Right renal pelvis (tissue), 4 donors: ENCODE results near the gene THRB. TPM values are rescaled to one million over a fixed set of nuclear protein-coding genes. Genes with fewer than 3 reads are reported as not detected.

Experiments used
- DNase-seq, 4 donors: peaks; one replicate each; pipeline ENCODE4 v3.0.0-alpha.2; 2013; ENCODE audit warnings: low read depth in 4 of 4, low spot score in 3 of 4, missing footprints in 1 of 4
- polyA plus RNA-seq, 4 donors: library from polyadenylated mRNA; unstranded; fragments of 120-200 nt; gene quantifications; one replicate each; pipeline ENCODE4 v1.2.1, GENCODE V29; 2013; ENCODE audit not compliant: insufficient read length in 4 of 4

The THRB gene
- polyA plus RNA-seq, 4 donors = 23.2 to 31.3 (median 27.0) TPM

DNA sequence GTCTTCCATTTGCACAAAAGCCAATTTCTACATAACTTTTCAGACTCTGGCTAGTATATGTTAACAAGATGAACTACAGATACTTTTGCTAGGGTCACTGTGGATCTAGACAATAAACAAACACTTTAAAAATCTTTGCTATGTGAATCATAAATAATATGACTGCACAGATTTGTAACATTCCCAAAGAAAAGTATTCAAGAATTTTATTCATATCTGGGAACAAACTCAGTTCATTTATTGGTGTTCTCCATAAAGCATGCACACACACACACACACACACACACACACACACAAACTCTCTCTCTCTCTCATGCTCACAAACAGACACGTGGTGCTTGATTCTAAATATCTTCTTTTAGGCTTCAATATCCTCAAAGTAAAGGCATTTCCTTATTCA is 18.8 kb upstream of the THRB start:
- no peak for DNase-seq

DNA sequence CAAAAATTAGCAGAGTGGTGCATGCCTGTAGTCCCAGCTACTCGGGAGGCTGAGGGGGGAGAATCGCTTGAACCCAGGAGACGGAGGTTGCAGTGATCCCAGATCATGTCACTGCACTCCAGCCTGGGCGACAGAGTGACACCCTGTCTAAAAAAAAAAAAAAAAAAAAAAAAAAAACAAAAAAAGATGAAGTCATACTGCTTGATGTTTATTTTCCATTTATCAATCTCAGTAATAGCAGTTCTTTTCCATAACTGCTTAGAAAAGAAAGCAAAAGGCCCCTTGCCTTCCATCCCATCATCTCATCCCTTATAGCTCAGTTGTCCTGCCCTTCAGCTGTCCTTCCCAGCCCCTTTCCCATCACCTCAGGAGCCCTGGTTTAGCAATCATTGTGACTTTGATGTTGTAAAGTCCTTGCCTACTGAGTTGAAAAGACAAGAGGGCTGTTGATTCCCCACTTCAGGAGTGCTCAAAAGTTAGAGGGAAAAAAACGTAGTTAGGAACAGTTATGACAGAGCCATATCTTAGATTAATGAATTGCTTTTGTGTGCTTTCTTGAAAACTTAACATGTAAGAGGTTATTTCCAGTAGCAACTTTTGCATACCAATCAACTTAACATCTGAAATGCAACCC is 18.0 kb upstream of the THRB start:
- DNase-seq = no peak

DNA sequence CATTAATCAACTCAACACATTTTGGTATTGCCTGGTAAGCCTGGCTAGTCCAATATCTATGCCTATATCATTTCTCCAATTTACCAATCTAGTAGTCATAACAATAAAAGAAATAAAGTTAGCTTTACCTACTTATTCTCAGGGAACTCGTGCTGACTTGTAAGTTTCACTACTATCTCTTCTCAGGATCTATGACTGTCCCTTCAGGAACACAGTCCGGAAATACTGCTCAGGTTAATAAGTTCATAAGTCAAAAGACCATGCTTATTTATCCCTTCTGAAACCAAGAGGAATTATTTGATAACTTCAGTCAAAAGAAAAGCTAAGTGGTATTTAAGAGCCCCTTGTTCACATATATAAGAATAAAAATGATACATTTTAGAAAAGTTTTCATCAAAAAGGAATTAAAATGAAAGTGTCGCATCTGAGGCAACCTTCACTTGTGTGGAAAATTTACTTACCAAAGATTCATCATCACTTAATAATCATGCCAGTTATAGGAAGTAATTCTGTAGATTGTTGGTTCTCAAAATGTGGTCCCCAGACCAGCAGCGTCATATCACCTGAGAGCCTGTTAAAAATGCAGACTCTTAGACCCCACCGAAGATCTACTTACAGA is 15.5 kb upstream of the THRB start:
- DNase-seq = no peak

DNA sequence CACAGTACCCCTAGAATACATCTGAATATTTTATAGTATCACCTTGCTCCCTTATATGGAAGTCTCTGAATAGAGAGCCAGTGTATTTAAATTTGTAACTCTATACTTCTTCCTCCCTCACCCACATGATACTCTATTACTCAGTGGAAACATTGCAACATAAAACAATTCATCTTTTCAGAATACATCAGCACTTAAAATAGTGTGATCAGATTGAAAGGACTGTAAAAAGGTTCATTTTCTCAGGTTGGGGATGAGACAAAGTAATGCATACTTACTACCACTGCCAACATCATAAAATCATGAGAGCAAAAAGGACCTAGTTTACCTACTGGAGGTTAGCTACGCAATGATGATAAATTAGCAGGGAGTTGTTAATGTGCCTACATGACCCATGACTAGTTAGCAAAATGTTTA is 13.8 kb upstream of the THRB start:
- no peak for DNase-seq

DNA sequence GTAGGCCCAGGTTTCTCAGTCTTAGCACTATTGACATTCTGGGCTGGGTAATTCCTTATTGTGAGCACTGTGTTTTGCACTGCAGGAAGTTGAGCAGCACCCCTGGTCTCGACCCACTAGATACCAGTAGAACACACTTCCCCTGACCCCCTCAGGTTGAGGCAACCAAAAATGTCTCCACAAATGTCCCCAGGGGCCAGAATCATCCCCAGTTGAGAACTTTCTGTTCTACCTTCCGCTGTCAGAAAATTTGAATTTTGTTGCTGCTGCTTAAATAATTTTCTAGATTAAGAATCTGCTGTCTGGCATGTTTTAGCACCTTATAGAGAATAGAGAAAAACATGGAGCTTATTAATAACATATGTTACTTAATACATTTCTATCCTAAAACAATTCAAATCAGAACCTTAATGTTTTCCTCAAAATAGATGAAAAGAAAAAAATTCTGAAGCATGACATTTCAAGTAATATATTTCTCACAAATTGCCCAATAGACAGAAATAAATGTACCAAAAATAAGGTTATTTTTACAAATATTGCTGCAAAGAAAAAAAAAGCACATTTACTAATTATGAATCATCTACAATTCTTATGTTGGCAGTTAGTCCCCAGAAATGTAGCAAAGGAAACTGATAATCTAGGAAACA is 13.2 kb upstream of the THRB start:
- no peak for DNase-seq

DNA sequence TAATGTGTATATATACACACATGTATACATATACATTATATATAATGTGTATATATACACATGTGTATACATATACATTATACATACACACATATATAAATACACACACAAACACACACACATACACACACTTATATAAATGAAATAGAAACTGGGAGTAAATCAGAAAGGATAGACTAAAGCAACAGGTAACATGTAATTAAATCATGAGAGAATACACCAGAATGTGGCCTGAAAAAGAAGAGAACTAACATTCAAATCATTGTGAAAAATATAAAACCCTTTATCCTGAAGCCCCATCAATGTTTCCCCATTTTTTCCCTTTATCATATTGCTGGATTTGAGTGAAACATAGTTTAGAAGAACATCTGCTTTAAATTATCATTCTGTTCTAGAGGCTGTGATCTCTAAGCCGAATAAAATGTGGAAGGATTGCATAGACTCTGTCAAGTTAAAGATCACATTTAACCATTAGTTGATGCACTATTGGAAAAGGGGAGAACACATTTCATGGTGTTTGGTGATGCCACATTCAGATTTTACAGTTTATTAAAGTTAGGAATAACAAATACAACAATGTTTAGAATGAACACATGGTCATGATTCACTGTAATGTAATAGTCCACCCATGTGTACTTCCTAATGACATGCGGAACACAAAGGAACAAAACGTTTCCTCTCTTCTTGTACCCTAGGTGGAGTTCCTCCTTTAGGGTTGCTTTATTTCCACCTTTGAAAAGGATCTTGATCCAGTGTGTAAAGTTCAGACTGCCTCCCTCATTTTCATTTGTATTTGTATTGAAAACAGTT is 12.5 kb upstream of the THRB start:
- no peak for DNase-seq

DNA sequence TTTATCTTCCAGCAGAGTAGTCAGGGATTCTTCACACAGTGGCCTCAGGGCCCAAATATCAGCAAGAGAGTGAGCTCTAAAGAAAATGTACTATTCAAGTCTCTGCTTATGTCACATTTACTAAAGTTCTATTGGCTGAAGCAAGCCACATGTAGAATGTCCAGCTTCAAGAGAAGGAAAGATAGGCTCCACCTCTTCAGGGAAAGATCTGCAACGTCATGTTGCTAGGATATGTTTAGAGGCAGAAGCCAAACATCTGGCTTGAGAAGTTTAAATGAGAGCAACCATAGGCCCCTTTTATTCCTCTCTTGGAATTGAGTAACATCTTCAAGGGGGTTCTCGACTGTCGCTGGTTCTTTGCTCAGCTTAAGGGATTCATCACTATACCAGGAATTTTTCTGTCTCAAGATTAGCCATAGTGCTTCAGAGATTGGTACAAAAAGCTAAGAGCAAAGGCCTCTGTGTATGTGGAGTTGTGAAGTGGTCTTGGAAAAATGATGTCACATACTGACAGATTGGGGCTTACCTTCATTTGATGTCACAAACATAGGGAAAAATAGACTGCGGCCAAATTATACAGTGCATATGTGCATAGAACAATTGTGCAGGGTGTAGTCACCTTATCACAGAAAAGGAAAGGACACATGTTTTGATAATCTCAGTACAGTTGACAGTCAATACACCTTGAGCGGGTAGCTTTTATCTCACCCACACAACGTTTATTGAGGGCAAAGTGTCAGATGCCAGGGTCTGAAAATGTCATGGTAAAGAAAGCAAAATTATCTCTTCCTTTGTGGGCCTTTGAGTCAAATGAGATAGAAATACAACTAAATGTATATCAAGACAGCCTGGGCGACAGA is 11.3 kb upstream of the THRB start:
- DNase-seq = no peak

DNA sequence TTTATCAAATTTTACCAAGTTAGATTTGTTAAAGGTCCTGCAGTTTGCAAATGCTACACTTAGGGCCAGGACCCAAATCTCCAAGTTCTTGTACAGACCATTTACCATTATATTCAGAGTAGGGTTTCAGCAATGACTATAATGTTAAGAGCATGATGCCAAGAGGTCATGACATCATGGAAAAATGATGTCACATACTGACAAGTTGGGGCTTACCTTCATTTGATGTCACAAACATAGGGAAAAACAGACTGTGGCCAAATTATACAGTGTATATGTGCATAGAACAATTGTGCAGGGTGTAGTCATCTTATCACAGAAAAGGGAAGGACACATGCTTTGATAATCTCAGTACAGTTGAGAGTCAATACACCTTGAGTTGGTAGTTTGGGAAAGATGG is 10.1 kb upstream of the THRB start:
- DNase-seq = no peak

DNA sequence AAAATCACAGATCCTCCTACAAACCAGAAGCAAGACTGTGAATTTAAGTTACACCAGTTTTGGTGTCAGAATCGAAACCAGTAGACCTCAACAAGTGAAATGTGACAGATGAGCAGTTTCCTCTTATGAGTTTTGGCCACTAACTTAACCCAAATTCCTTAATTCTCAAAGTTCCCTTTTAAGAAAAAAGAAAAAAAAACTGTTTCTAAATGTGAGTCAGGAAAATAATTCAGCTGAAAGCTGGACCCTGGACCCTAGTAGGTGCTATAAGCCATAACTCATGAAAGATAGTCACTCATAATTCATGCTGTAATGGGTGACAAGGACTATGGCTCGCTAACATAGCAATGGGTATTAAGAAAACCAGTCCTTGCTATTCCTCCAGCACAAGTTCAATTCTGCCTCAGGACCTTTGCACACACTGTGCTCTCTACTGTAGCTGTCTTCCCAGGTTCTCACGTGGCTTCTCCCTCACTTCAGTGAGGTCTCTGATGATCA is 9.0 kb upstream of the THRB start:
- DNase-seq = no peak

DNA sequence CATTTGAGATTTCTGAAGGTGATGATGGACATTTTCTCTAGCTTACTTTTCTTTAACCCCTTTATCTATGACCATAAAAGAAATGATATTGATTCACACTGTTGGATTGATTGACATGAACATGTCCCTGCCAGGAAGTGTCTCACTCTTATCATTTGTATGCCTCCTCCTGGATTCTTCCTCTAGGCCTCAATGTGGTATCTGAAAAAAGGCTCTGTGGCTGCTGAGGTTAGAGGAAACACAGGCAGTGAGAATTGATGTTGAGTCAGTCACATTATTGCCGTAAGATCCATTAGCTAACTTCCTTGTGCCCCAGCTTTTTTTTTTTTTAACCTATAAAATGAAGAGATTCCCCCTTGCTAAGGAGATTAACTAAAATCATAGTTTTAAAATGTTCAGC is 8.0 kb upstream of the THRB start:
- DNase-seq = no peak

DNA sequence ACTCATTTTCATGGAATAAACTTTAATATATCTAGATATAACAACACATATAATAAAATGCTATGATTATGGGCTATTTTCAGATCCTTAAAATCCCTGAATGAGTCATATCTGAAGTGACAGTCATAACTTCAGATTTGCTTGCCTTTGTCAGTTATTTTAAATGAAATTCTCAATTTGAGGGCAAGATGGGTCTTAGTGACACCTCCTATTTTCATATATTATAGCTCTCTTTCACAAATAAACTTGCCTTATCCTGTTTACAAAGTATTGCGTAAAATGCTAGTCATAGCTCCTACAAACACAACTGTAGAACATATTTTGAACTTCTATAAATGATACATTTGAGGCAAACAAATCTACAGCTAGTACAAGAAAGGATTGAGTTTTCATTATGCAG is 6.2 kb upstream of the THRB start:
- no peak for DNase-seq

DNA sequence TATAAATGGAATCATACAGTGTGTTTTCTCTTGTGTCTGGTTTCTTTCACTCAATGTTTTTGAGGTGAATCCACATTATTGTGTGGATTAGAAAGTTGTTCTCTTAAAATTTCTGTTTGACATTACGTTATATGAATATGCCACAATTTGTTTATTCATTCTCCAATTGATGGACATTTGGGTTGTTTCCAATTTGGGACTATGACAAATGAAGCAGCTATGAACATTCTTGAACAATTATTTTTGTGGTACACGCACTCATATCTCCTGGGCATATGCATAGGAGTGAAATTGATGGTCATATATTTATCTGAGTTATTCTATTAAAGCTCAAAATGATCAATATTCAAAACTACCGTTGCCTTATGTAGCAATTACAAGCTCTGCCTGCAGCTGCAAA is 5.3 kb upstream of the THRB start:
- no peak for DNase-seq

DNA sequence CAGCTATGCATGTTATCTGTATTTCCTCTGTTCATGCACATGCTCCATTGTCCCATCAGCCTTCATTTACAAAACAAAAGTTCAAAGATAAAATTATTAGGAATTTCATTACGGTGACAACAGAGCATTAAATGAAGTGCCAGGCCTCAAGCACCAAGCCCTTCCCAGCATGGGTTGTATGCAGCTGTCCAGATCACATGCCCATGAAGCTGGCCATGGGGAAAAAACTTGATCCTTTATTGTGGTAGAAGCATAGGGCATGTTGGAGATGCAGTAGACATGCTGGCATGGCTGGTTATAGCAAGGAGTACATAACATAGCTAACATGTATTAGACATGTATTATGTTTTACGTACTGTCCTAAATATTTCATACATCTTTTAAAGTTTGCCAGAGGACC is 4.1 kb upstream of the THRB start:
- no peak for DNase-seq

DNA sequence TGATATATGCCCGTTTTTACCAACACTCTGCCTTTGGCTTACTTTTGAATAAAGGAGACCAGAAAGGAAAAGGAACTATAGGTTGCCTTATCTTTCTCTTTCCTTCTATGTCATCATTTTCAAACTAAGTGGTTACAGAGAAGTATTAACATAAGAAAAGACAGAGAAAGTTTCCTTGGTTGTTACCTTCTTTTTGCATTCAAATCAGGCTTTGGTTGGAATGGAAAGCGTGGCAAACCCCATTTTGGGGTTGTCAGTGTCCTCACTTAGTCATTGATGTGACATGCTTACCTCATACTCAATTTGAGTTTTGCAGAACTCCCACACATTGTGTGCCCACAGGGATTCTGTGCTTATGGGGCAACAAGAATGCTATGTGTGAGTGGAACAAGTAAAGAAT is 3.7 kb upstream of the THRB start:
- DNase-seq = no peak

DNA sequence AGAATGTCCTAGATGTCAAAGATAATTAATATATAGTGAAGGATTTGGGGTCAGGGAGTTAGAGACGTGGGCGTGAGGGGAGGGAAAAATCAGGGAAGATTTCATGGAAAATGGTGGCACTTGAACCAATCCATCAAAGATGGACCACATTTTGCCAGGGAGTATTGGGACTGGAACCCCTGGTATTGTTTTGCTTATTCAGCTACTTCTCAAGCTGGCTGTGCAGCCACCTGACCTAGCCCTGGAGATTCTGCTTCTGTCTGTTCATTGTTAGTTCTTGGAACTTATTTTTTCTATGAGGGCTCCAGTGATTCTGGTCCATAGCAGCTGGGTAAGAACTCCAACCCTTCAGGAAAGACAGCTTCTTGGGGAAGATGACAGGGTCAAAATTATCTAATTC is 3.3 kb upstream of the THRB start:
- DNase-seq = no peak

DNA sequence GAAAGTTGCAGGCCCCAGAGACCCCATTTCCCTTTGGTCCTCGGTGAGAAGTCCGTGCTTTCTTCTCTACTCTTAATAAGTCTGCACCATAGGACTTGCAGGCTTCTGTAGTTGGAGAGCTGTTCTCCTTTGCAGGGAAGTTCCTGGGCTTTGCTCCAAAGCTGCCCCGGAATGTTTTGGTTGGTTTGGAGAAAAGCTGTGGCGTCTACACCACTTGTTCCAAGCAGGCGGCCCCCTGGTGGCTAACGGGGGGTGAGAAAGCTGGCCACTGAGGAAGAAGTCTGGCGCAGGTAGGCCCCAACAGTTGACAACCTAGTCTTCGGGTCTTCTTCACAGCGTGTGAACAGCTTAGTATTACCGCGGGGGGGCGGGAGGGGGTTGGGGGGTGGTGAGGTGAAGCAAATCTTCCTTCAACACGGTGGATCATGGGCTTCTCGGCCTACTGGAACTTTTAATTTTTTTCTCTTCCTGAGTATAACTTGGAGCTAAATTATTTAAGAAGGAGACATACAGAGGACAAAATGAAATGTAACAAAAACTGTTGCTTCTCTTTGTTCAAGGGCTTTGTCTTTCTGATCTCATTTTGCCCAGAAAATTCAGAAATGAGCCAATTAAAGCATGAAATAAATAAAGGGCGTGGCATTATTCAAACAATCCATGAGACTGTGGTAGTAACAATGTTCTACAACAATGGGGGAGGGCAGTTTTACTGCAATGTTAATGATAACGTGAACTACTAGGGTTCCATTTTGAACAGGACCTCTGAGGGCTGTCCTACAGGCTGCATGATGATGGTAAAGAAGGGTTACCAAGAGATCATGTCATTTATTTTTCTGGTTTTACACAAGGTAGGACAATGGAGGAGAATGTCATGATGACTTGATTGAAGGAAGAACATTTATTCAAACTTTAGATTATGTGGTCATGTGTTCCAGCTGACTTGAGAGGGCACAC is 2.2 kb upstream of the THRB start:
- no peak for DNase-seq

DNA sequence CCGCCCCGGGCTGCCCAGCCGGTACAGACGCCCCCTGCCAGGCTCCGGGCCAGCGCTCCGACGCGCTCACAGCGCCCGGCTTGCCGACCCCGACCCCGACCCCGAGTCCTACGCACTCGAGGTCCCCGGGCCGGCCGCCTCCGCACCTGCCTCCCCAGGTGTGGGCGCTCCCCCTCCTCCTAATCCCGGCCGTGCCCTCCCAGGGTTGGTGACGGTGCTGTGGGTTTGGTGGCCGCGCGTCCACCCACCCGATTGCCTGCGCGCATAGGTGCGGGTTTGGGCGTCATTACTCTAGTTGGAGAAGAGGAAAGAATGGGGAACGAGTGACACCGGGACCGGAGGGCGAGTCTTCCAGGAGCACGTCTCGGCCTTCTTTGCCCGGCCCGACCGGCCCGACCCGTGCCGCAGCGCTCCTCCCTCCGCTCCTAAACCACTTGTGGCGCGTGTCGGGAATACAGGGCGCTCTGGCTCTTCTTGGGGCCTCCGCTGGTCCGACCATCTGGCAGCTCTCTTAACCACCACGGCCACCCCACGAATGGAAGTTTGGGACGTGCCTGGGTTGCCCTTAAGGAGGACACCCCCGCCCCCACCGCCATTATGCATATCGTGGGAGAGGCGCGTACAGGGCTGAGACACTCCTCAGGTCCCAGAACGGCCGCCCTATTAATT is 810 bp upstream of the THRB start:
- peak in 3 of 4 donors; percentile 28 to 43 (median 28) for DNase-seq

DNA sequence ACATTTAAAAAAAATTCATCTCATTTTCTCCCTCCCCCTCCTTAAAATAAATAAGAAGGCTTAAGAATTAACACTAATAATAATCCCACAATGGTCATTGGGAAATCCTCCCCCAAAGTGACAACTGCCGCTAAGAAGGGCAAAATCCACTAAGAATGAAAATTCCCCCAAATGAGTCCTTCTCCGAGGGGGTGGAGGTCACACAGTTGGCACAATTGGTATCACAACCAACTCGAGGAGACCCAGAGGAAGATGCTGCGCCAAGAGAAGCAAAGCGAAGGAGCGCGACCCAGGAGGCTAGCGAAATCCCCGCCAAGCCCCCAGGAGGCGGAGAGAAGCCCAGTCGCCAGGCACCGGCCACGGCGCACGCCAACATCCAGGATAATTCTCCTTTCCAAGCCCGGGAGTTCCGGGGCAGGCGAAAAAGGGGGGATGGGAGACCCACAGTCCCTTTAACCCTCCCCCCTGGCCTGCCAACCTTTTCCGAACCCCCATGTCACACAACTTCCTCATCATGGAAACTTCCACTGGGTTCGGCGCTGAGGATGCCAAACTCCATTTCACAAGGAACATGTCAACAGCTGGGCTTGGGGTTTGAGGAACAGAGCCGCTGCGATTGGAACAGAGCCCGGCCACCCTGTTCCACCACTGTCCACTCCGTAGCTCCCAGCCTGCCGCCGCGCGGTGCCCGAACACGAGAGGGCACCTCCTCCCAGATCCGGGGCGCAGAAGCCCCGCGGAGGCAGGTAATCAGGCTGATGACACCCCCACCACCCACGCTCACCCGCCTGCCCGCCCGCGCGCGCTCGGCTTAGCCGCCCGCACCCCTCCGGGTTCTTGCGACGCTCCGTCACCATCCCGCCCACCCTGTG is 668 bp downstream of the THRB start:
- peak in 2 of 4 donors; percentile 26 to 42 for DNase-seq
